Body of pancreas (tissue), 4 donors: ENCODE measurements around the gene NPAS2.

Source experiments
- CTCF ChIP-seq, 7 experiments: fragments of 450-650 bp in 4 of 7; fragments of 200-600 bp in 3 of 7; sonication (generic) in 3 of 7; IDR thresholded peaks; one replicate each; pipeline ENCODE4 v1.5.1; 2016 to 2019; ENCODE audit warnings: antibody characterized with exemption in 7 of 7
- POLR2A ChIP-seq, 3 donors: fragments of 450-650 bp; IDR thresholded peaks; one replicate each; pipeline ENCODE4 v1.6.1; 2016; ENCODE audit warnings: antibody characterized with exemption in 3 of 3, mild to moderate bottlenecking in 2 of 3

- TF ChIP-seq CTCF (IDR thresholded peaks at IDR 0.05) = no peak
- TF ChIP-seq POLR2A (IDR thresholded peaks at IDR 0.05) = peak in 1 of 3 donors; percentile 4
These were observed 187.7 kb downstream of the NPAS2 start for GRCh38 chr2:101007415-101008345.
